Fibroblast of mammary gland (primary cell): ENCODE measurements around the gene METTL8.
A peak's percentile ranks its signal among the peaks of the same experiment; 100 is the strongest.
"Not testable (repeated sequence)": the region's sequence is repeated elsewhere in the genome, so short reads cannot be mapped to it uniquely, and the experiment has no call there.

Source experiments
- DNase-seq: peaks from one replicate; pipeline ENCODE4 v3.0.0-alpha.2; 2010; ENCODE audit warnings: low read depth
- H3K4me3 ChIP-seq: 2 replicates; pipeline ENCODE4 v1.5.1; 2011; ENCODE audit warnings: low read depth, mild to moderate bottlenecking, low read length, moderate library complexity; ENCODE audit not compliant: control insufficient read depth
- CTCF ChIP-seq: conservative IDR thresholded peaks from 2 replicates; pipeline ENCODE4 v1.5.1; 2011; ENCODE audit warnings: low read depth, low read length, inconsistent platforms; ENCODE audit not compliant: control insufficient read depth, insufficient read depth

Gene METTL8

GRCh38 chr2:171431677-171432167, 2.1 kb downstream of the METTL8 start:
- no peak for TF ChIP-seq CTCF
- no peak for DNase-seq
- H3K4me3 ChIP-seq, result no peak overlapping the region

GRCh38 chr2:171430516-171431410, 3.0 kb downstream of the METTL8 start:
- TF ChIP-seq CTCF, result no peak
- no peak for DNase-seq
- no peak overlapping the region for H3K4me3 ChIP-seq

- not testable (repeated sequence) for H3K4me3 ChIP-seq, DNase-seq
These were observed 10.9 kb downstream of the METTL8 start for GRCh38 chr2:171422710-171423495.

- no peak overlapping the region for H3K4me3 ChIP-seq
- DNase-seq, result no peak
- no peak for TF ChIP-seq CTCF
These were observed 12.8 kb downstream of the METTL8 start for GRCh38 chr2:171420728-171421563.

GRCh38 chr2:171419333-171419732, 14.5 kb downstream of the METTL8 start:
- no peak for TF ChIP-seq CTCF
- no peak for DNase-seq
- no peak overlapping the region for H3K4me3 ChIP-seq

- peak; percentile 98 for DNase-seq
- TF ChIP-seq CTCF, result peak; percentile 99
- no peak overlapping the region for H3K4me3 ChIP-seq
These were observed 17.5 kb downstream of the METTL8 start for GRCh38 chr2:171416009-171416926.

GRCh38 chr2:171414645-171415044, 19.1 kb downstream of the METTL8 start:
- not testable (repeated sequence) for DNase-seq, H3K4me3 ChIP-seq
